BJ (cell line): ENCODE data around the gene EEF2. TPM values are rescaled to one million over a fixed set of nuclear protein-coding genes. Genes with fewer than 3 reads are reported as not detected.
A peak's percentile ranks its signal among the peaks of the same experiment; 100 is the strongest.

ENCODE experiments used
- CTCF ChIA-PET: fragments of 350-600 bp; formaldehyde crosslinking; extraction: SDS; loops from one replicate; lab custom pipeline; 2021; ENCODE audit warnings: antibody characterized with exemption, inconsistent platforms; lab: Yijun Ruan, JAX
- POLR2A ChIA-PET: fragments of 300-600 bp; sonication (Branson Sonifier 250); formaldehyde crosslinking; extraction: SDS; loops from one replicate; lab custom pipeline; 2021; ENCODE audit warnings: antibody characterized with exemption; lab: Charles Lee
- DNase-seq: peaks from one replicate; pipeline ENCODE4 v3.0.0-alpha.2; 2011; ENCODE audit warnings: low read depth
- H3K27me3 ChIP-seq: 2 replicates; pipeline ENCODE4 v1.6.0; 2011; ENCODE audit warnings: low read length; ENCODE audit not compliant: control insufficient read depth, insufficient read depth
- H3K36me3 ChIP-seq: 2 replicates; pipeline ENCODE4 v1.5.1; 2011; ENCODE audit warnings: low read length; ENCODE audit not compliant: control insufficient read depth, insufficient read depth
- H3K4me3 ChIP-seq: 2 replicates; pipeline ENCODE4 v1.5.1; 2011; ENCODE audit warnings: low read depth, mild to moderate bottlenecking, control low read depth, low read length
- CTCF ChIP-seq: IDR thresholded peaks from 2 replicates; pipeline ENCODE4 v1.5.1; 2011; ENCODE audit warnings: low read depth, mild to moderate bottlenecking, control low read depth, inconsistent platforms, low read length, moderate library complexity; ENCODE audit not compliant: insufficient read depth
- polyA minus RNA-seq: library from RNA; depleted of rRNA, polyadenylated mRNA; stranded (reverse); fragments of >200 nt; gene quantifications from 2 replicates; pipeline ENCODE4 v1.2.3, GENCODE V29; 2011; rRNA and poly(A)+ RNA removed
- polyA plus RNA-seq: library from polyadenylated mRNA; depleted of rRNA; stranded (reverse); fragments of >200 nt; gene quantifications from 2 replicates; pipeline ENCODE4 v1.2.3, GENCODE V29; 2011; rRNA removed

EEF2 gene
- polyA plus RNA-seq (1,661 and 2,469 TPM in 2 replicates), polyA minus RNA-seq (1,581 and 1,890 TPM in 2 replicates)

DNA sequence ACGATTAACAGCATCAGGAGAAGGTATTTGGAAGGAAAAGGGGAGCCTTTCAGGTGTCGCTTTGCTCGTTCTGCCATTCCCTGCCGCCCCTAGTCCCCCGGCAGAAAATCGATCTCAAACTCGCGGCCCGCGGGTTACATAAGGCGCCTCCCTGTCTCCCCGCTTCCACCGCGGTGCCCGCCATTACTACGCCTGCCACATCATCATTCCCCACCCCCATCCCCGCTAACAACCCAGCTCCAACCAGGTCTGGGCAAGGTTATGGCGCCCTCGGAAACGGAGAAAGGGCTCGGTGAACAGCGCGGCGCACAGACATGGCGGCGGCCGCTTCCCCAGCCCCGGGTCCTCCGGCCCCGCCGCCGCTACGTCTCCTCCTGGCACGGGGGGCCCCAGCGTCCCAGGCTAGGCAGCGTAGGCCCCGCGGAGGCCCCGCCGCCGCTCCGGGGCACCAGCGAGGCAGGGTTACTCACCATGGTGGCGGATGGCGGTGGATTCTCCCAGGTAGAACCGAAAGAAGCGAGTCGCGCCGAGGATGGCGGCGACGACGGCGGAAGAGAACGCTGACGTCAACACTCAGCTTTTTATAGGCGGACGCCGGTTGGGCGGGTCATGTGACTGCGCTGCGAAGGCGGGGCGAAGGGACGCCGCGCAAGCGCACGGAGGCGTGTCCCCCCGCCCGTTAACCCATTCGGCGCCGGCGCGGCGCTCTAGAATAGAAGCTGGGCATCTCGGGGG, at the start of gene EEF2:
EEF2 (minus strand) TSS at position 556 of the 735 bp plus-strand sequence; CDS start at position 473, 83 bp downstream.
- Histone ChIP-seq H3K27me3 (no peaks in the 10 kb centered on the region), H3K36me3 (peaks cover 42% of the 10 kb centered on the region), H3K4me3 (peak within 1 kb of the TSS; percentile 68)
- TF ChIP-seq CTCF, result no peak
- no peak for DNase-seq
- ChIA-PET POLR2A (interaction anchor here (0.8 to 2.5 kb wide), 4 partner anchors 14 to 23 kb away, joined by 6 to 18 read pairs (median 7); partner anchors contain the start of genes DAPK3 and PIAS4), CTCF (interaction anchor here (0.5 to 2.6 kb wide), 12 partner anchors 9 to 267 kb away, joined by 3 to 10 read pairs (median 4); no protein-coding TSS in a partner anchor)

DNA sequence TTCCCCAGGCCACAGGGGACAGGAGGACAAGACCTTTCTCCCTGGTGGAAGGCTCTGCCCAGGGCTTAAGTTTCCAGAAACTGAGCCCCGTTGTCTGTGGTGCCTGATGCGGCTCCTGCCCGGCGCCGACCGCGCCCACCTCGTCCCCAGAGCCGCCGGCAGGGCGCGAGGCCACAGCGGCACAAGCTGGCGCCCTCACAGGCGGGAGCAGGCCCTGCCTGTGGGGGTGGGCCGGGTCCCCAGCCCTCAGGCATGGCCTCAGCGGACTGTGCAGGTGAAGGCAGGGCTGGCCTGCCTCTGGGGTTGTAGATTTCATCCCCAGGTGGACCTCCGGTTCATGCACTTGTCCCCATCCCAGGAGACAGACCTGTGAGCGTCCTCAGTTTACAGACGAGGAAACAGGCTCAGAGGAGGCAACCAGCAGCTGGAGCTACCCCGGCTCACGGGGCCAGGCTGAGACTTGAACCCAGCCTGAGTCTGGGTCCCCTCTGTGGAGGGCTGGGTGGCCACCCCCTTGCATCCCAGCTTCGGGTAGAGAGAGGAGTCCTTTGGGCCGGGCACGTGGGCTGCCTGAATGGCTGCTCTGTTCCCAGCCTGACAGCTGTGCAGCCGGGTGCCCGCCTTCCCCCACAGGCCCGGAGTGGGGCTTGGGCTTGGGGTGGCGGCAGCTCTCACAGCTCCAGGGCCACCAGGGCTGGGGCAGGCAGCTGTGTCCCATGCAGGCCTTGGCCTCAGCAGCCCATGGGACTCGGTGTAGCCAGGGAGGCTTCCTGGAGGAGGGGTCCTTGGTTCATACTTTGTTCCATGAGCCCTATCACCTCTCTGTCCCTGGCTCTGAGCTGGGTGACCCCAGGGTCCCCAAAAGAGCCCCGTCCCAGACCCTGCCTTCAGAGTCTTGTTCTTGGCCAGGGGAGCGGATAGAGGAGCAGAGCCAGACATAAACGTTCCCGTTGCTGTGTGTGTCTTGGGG, 49.1 kb upstream of the EEF2 start:
- no peaks in the 10 kb centered on the region for H3K27me3 ChIP-seq
- H3K4me3 ChIP-seq, result no peak overlapping the region
- CTCF ChIA-PET, result no interaction called here
- no peak for DNase-seq
- POLR2A ChIA-PET, result interaction anchor here (0.6 kb wide), 1 partner anchor 286 kb away, joined by 13 read pairs; no protein-coding TSS in a partner anchor
- TF ChIP-seq CTCF, result no peak
- peaks cover 35% of the 10 kb centered on the region for H3K36me3 ChIP-seq

DNA sequence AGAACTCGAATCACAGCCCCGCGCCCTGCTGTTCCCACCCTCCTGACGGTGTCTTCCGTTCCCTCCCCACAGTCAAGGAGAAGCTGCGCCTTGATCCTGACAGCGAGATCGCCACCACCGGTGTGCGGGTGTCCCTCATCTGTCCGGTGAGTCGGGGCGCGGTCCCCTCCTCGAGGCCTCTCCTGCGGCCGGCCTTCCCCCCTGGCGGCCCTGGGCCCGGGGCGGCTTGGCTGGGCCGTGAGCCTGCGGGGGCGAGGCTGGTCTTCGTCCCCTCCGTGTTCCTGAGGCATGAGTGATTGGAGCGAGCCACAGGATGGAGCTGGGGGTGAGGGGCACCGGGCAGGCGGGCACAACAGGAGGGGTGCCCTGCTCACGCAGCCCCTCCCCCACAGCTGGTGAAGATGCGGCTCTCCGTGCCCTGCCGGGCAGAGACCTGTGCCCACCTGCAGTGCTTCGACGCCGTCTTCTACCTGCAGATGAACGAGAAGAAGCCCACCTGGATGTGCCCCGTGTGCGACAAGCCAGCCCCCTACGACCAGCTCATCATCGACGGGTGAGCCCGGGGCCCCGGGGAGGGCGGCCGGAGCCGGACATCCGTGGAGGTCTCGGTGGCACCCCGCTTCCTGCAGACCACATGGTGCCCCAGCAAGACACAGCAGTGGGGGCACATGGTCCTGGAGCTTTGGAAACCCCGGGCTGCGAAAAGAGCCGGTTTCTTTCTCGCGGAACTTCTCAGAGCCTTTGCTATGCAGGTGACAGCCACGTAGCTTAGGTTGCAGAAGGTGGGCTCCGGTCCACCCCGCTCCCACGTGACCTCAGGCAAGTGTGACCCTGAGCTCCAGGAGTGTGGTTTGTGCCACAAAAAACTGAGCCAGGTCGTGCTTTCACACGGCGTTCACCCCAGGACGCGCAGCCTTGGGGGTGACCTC, 48.0 kb upstream of the EEF2 start:
- DNase-seq, result no peak
- POLR2A ChIA-PET, result no interaction called here

DNA sequence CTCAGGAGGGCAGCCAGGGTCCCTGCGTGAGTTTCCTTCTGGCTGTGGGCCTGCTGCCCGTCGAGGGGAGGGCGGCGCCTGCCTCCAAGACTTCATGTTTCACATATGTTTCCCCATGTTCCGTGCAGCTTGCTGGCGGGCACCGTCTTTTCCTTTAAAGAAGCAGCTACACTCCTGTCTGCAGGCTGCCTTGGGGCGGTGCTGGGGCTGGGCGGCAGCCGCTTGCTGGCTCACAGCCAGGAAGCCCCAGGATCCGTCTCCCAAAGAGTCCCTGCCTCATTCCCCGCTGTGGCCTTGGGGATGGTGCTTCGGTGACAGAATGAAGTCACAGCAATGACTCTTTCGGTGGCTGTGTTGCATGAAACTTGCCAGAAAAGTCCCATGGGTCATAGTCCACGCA, 47.2 kb upstream of the EEF2 start:
- TF ChIP-seq CTCF, result no peak
- Histone ChIP-seq H3K4me3 (no peak overlapping the region), H3K27me3 (no peaks in the 10 kb centered on the region), H3K36me3 (peaks cover 36% of the 10 kb centered on the region)
- DNase-seq, result no peak
- CTCF ChIA-PET, result interaction anchor here (1.3 kb wide), 1 partner anchor 10 kb away, joined by 6 read pairs; no protein-coding TSS in a partner anchor
- POLR2A ChIA-PET, result no interaction called here

More for the DNA sequence above, 48.0 kb upstream of the EEF2 start:
- Histone ChIP-seq H3K27me3 (no peaks in the 10 kb centered on the region), H3K4me3 (no peak overlapping the region), H3K36me3 (peaks cover 39% of the 10 kb centered on the region)
- CTCF ChIA-PET, result interaction anchor here (1.3 kb wide), 1 partner anchor 11 kb away, joined by 6 read pairs; no protein-coding TSS in a partner anchor
- TF ChIP-seq CTCF, result no peak
